ENCODE data around the gene GRID2.

The GRID2 gene

GRCh38 chr4:93187892-93188291 is 884.1 kb downstream of the GRID2 start:
- DNase-seq (ENCODE audit: low read depth), result no peak
- H3K4me3 ChIP-seq (ENCODE audit: low read length), result no peak overlapping the region
- no peak for TF ChIP-seq CTCF (conservative IDR thresholded peaks at IDR 0.05; ENCODE audit: low read depth, low read length)

- no peak overlapping the region for H3K4me3 ChIP-seq (ENCODE audit: low read length)
- no peak for DNase-seq (ENCODE audit: low read depth)
- TF ChIP-seq CTCF (conservative IDR thresholded peaks at IDR 0.05; ENCODE audit: low read depth, low read length), result peak; percentile 56
Measured at GRCh38 chr4:93199492-93199891, 895.7 kb downstream of the GRID2 start.

GRCh38 chr4:93201471-93202096 is 897.8 kb downstream of the GRID2 start:
- TF ChIP-seq CTCF (conservative IDR thresholded peaks at IDR 0.05; ENCODE audit: low read depth, low read length), result no peak
- no peak for DNase-seq (ENCODE audit: low read depth)
- H3K4me3 ChIP-seq (ENCODE audit: low read length), result no peak overlapping the region

GRCh38 chr4:93203708-93204107 is 899.9 kb downstream of the GRID2 start:
- TF ChIP-seq CTCF (conservative IDR thresholded peaks at IDR 0.05; ENCODE audit: low read depth, low read length), result no peak
- no peak overlapping the region for H3K4me3 ChIP-seq (ENCODE audit: low read length)
- DNase-seq (ENCODE audit: low read depth), result no peak

GRCh38 chr4:93212250-93212649 is 908.5 kb downstream of the GRID2 start:
- no peak overlapping the region for H3K4me3 ChIP-seq (ENCODE audit: low read length)
- no peak for TF ChIP-seq CTCF (conservative IDR thresholded peaks at IDR 0.05; ENCODE audit: low read depth, low read length)
- DNase-seq (ENCODE audit: low read depth), result no peak

GRCh38 chr4:93216646-93217045 is 912.9 kb downstream of the GRID2 start:
- no peak for TF ChIP-seq CTCF (conservative IDR thresholded peaks at IDR 0.05; ENCODE audit: low read depth, low read length)
- H3K4me3 ChIP-seq (ENCODE audit: low read length), result no peak overlapping the region
- DNase-seq (ENCODE audit: low read depth), result no peak

- H3K4me3 ChIP-seq (ENCODE audit: low read length), result no peak overlapping the region
- TF ChIP-seq CTCF (conservative IDR thresholded peaks at IDR 0.05; ENCODE audit: low read depth, low read length), result no peak
- no peak for DNase-seq (ENCODE audit: low read depth)
Measured at GRCh38 chr4:93217431-93217830, 913.7 kb downstream of the GRID2 start.

Measured in retinal pigment epithelial cell (primary cell).